Sigmoid colon (tissue), 7 donors: Measurements from ENCODE around the gene GLDC. TPM values are rescaled to one million over a fixed set of nuclear protein-coding genes. Genes with fewer than 3 reads are reported as not detected.
"Not testable (repeated sequence)": the region's sequence is repeated elsewhere in the genome, so short reads cannot be mapped to it uniquely, and the experiment has no call there.

Source experiments
- DNase-seq: peaks from one replicate; pipeline ENCODE4 v3.0.0-alpha.2; 2019
- H3K27ac ChIP-seq, 4 donors: fragments of 200-600 bp; sonication (generic); one replicate each; pipeline ENCODE4 v1.5.1; 2016 to 2019; ENCODE audit warnings: mild to moderate bottlenecking in 1 of 4
- H3K27me3 ChIP-seq, 3 donors: fragments of 200-600 bp; sonication (generic); one replicate each; pipeline ENCODE4 v1.5.1; 2019; ENCODE audit warnings: mild to moderate bottlenecking in 1 of 3
- H3K36me3 ChIP-seq, 4 donors: fragments of 200-600 bp; sonication (generic); one replicate each; pipeline ENCODE4 v1.5.1; 2016 to 2019
- H3K4me1 ChIP-seq, 4 donors: fragments of 200-600 bp; sonication (generic); one replicate each; pipeline ENCODE4 v1.5.1; 2017 to 2019
- H3K4me3 ChIP-seq, 4 donors: fragments of 200-600 bp; sonication (generic); one replicate each; pipeline ENCODE4 v1.5.1; 2017 to 2019; ENCODE audit warnings: mild to moderate bottlenecking in 2 of 4, moderate library complexity in 1 of 4
- H3K9me3 ChIP-seq, 4 donors: fragments of 200-600 bp in 3 of 4; sonication (generic) in 3 of 4; one replicate each; pipeline versions ENCODE4 v1.5.1 to v1.6.1; 2013 to 2019
- EP300 ChIP-seq, 4 donors: sonication (generic); formaldehyde crosslinking; IDR thresholded peaks; one replicate each; pipeline ENCODE4 v1.6.1; 2017; ENCODE audit warnings: antibody characterized with exemption in 4 of 4
- POLR2A ChIP-seq, 2 donors: fragments of 450-650 bp; IDR thresholded peaks; one replicate each; pipeline ENCODE4 v1.6.1; 2016; ENCODE audit warnings: antibody characterized with exemption in 2 of 2, mild to moderate bottlenecking in 2 of 2, moderate library complexity in 2 of 2
- POLR2AphosphoS5 ChIP-seq, 4 donors: sonication (generic); formaldehyde crosslinking; IDR thresholded peaks; one replicate each; pipeline ENCODE4 v1.6.1; 2017; ENCODE audit warnings: antibody characterized with exemption in 4 of 4
- WGBS, 2 donors: extraction: QIAGEN DNeasy Blood & Tissue Kit; methylation state at CpG; one replicate each; pipeline ENCODE4 v1.1.7; 2013; 5-methylcytosine and 5-hydroxymethylcytosine counted together
- intact Hi-C: fragments of 100-400 bp; cut with DNase I; formaldehyde crosslinking; loops from one replicate; pipeline ENCODE4 v1.15.1; 2023
- polyA plus RNA-seq, 3 donors: library from polyadenylated mRNA; stranded (reverse); fragments of 200-250 nt; gene quantifications; one replicate each; pipeline ENCODE4 v1.2.3, GENCODE V29; 2013
- total RNA-seq, 4 donors: library from RNA; depleted of rRNA; stranded (reverse); fragments of >200 nt; gene quantifications; one replicate each; pipeline ENCODE4 v1.1.0, GENCODE V29; 2016
- TF ChIP-seq, protein P1 (sequence below), 4 experiments: fragments of 450-650 bp in 3 of 4; fragments of 200-600 bp in 1 of 4; IDR thresholded peaks; one replicate each; pipeline ENCODE4 v1.5.1; 2016 to 2019; ENCODE audit warnings: antibody characterized with exemption in 4 of 4, mild to moderate bottlenecking in 3 of 4, moderate library complexity in 2 of 4
- donor health status: healthy with polysubstance abuse.
- donor health status: Bipolar disorder and iron deficiency.
- donor health status: healthy.

GLDC gene
- total and polyA plus RNA-seq, 7 donors, result 0.51 to 1.8 (median 1.2) TPM; not detected in 4

DNA sequence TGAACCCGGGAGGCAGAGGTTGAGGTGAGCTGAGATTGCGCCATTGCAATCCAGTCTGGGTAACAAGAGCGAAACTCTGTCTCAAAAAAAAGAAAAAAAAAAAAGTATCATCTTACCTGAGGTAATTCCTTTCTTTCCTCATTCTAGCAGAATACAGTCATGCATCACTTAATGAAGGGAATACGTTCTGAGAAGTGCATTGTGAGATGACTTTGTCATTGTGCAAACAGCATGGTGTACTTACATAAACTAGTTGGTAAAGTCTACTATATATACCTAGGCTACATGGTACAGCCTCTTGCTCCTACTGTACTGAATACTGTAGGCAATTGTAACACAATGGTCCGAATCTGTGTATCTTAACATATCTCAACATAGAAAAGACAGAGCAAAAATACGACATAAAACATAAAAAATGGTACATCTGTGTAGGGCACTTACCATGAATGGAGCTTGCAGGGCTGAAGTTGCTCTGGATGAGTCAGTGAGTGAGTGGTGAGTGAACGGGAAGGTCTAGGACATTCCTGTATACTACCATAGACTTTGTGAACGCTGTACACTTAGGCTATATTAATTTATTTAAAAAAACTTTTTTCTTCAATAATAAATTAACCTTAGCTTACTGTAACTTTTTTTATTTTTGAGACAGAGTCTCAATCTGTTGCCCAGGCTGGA, 100.4 kb downstream of the GLDC start:
- H3K4me3 ChIP-seq, result no peak overlapping the region
- no peak overlapping the region for H3K27ac ChIP-seq
- no peaks in the 10 kb centered on the region for H3K4me1 ChIP-seq
- no peak for TF ChIP-seq POLR2AphosphoS5 (IDR thresholded peaks at IDR 0.05)
- no peak for TF ChIP-seq EP300 (IDR thresholded peaks at IDR 0.05)
- no peak for TF ChIP-seq POLR2A (IDR thresholded peaks at IDR 0.05)
- TF ChIP-seq, protein P1, sequence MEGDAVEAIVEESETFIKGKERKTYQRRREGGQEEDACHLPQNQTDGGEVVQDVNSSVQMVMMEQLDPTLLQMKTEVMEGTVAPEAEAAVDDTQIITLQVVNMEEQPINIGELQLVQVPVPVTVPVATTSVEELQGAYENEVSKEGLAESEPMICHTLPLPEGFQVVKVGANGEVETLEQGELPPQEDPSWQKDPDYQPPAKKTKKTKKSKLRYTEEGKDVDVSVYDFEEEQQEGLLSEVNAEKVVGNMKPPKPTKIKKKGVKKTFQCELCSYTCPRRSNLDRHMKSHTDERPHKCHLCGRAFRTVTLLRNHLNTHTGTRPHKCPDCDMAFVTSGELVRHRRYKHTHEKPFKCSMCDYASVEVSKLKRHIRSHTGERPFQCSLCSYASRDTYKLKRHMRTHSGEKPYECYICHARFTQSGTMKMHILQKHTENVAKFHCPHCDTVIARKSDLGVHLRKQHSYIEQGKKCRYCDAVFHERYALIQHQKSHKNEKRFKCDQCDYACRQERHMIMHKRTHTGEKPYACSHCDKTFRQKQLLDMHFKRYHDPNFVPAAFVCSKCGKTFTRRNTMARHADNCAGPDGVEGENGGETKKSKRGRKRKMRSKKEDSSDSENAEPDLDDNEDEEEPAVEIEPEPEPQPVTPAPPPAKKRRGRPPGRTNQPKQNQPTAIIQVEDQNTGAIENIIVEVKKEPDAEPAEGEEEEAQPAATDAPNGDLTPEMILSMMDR (IDR thresholded peaks at IDR 0.05), result no peak
- no peaks in the 10 kb centered on the region for H3K27me3 ChIP-seq
- 90 to 95% methylated on average over 8 of the region's 8 CpGs for WGBS, 2 donors
- intact Hi-C loops, result no loop called here
- DNase-seq, result no peak
- H3K36me3 ChIP-seq, result no peaks in the 10 kb centered on the region
- H3K9me3 ChIP-seq, result no peaks in the 10 kb centered on the region

DNA sequence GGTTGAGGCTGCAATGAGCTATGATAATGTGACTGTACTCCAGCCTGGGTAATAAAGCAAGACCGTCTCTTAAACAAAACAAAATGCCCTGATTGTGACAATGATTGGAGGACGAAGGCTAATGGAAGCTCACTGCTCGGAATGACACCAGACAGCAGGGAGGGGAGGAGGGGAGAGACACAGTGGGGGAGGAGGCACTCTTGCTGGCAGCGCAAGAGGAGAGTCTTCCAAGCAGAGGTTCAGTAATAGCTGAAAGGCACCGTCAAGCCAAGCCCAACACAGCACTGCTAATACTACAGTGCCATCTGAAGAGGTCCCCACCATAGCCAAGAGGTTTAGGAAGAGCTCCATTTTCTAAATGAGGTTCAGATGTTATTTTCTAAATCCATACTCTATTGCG, 102.3 kb downstream of the GLDC start:
- 59 to 67% methylated on average over 6 of the region's 6 CpGs for WGBS, 2 donors
- intact Hi-C loops, result no loop called here
- Histone ChIP-seq H3K27ac (no peak overlapping the region), H3K4me3 (no peak overlapping the region), H3K36me3 (no peaks in the 10 kb centered on the region), H3K9me3 (no peaks in the 10 kb centered on the region), H3K27me3 (no peaks in the 10 kb centered on the region), H3K4me1 (no peaks in the 10 kb centered on the region)
- DNase-seq, result no peak
- TF ChIP-seq EP300 (IDR thresholded peaks at IDR 0.05) (no peak), POLR2AphosphoS5 (IDR thresholded peaks at IDR 0.05) (no peak), POLR2A (IDR thresholded peaks at IDR 0.05) (no peak)
- TF ChIP-seq, protein P1 (IDR thresholded peaks at IDR 0.05), result no peak

DNA sequence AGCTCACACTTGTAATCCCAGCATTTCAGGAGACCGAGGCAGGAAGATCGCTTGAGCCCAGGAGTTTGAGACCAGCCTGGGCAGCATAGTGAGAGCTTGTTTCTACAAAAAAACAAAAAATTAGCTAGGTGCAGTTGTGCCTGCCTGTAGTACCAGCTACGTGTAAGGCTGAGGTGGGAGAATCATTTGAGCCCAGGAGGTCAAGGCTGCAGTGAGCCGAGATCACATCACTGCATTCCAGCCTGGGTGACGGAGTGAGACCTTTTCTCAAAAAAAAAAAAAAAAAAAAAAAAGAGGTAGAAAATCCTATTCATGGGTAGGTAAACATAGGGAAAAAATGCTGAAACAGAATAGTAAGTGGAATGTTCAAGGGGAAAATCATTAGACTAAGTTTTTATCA, 102.9 kb downstream of the GLDC start:
- WGBS, 2 donors, result 89 to 90% methylated on average over 5 of the region's 5 CpGs
- intact Hi-C loops, H3K27ac ChIP-seq, DNase-seq, H3K36me3 ChIP-seq, H3K4me3 ChIP-seq, H3K4me1 ChIP-seq, H3K9me3 ChIP-seq, H3K27me3 ChIP-seq: not testable (repeated sequence)

DNA sequence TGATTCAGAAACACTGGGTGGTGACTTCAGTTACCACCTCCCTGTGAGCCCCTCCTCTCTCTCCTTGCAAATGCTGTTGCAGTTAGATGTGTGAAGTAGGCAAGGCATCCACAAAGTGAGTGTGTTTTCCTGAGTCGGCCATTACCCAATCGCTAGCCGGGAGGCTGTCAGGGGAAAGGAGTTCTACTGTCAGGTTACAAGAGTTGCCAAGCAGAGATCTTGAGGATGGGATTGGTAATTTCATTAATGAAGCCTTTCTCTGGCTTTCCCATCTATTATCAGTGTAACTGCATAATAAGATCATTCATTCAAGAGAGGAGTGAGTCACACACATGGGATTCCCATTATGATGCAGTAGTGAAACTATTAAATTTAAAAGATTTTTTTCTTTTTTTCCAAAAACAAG, 106.9 kb downstream of the GLDC start:
- Histone ChIP-seq H3K27me3 (no peaks in the 10 kb centered on the region), H3K4me1 (no peaks in the 10 kb centered on the region), H3K4me3 (no peak overlapping the region), H3K9me3 (no peaks in the 10 kb centered on the region), H3K27ac (no peak overlapping the region), H3K36me3 (no peaks in the 10 kb centered on the region)
- no peak for DNase-seq
- TF ChIP-seq POLR2A (IDR thresholded peaks at IDR 0.05), result no peak
- TF ChIP-seq POLR2AphosphoS5 (IDR thresholded peaks at IDR 0.05), result no peak
- TF ChIP-seq, protein P1 (IDR thresholded peaks at IDR 0.05), result no peak
- TF ChIP-seq EP300 (IDR thresholded peaks at IDR 0.05), result no peak
- intact Hi-C loops, result no loop called here
- WGBS, 2 donors, result 71 to 87% methylated on average over 3 of the region's 3 CpGs

DNA sequence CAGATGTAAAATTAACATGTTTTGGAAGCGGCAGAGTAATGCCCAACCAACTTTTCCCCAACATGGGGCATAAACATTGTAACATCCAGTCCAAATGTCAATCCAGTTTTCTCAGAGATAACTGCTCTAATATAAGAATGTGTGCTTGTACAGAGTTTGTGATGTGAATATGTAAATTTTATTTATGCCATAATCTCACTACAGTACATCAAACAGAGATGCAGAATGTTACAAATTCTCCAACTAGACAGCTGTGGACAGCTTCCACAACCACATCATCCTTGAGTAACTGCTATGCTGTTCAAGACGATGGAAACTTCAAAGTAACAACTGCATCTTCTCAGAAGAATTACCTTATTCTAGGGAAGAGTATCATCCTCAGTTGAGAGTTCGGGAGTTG, 109.9 kb downstream of the GLDC start:
- TF ChIP-seq EP300 (IDR thresholded peaks at IDR 0.05) (no peak), POLR2AphosphoS5 (IDR thresholded peaks at IDR 0.05) (no peak), POLR2A (IDR thresholded peaks at IDR 0.05) (no peak)
- TF ChIP-seq, protein P1 (IDR thresholded peaks at IDR 0.05), result no peak
- H3K9me3 ChIP-seq, result no peaks in the 10 kb centered on the region
- no peaks in the 10 kb centered on the region for H3K4me1 ChIP-seq
- H3K4me3 ChIP-seq, result no peak overlapping the region
- H3K27me3 ChIP-seq, result no peaks in the 10 kb centered on the region
- no peaks in the 10 kb centered on the region for H3K36me3 ChIP-seq
- no peak for DNase-seq
- H3K27ac ChIP-seq, result no peak overlapping the region
- intact Hi-C loops, result no loop called here
- WGBS, 2 donors, result 86 to 92% methylated on average over 3 of the region's 3 CpGs
